NCI-H2029 (cell line): ENCODE results near the gene ACACB.

Experiments
- DNase-seq: peaks from one replicate; lab custom pipeline; 2025; lab: John Stamatoyannopoulos, UW

ACACB gene

GRCh38 chr12:109258201-109258600, 141.8 kb downstream of the ACACB start:
- DNase-seq: no peak

- DNase-seq: no peak
These were observed 142.5 kb downstream of the ACACB start for GRCh38 chr12:109258607-109259544.

- no peak for DNase-seq
These were observed 143.1 kb downstream of the ACACB start for GRCh38 chr12:109259545-109259895.

- no peak for DNase-seq
These were observed 144.7 kb downstream of the ACACB start for GRCh38 chr12:109261087-109261486.

- no peak for DNase-seq
These were observed 145.6 kb downstream of the ACACB start for GRCh38 chr12:109261939-109262338.

DNA sequence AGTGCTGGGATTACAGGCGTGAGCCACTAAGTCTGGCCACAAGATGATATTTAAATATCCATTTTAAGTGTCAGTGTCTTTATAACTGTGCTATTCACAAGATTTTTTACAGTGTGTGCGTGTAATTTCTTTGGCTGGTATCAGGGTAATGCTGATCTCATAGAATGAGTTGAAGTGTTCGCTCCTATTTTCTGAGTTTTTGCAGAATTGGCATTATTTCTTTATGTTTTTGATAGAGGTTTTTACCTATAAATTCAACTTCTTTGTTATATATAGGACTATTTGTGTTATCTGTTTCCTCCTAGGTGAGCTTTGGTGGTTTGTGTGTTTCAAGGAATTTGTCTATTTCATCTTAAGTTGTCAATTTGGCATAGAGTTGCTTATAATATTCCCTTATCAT, 147.1 kb downstream of the ACACB start:
- no peak for DNase-seq

DNA sequence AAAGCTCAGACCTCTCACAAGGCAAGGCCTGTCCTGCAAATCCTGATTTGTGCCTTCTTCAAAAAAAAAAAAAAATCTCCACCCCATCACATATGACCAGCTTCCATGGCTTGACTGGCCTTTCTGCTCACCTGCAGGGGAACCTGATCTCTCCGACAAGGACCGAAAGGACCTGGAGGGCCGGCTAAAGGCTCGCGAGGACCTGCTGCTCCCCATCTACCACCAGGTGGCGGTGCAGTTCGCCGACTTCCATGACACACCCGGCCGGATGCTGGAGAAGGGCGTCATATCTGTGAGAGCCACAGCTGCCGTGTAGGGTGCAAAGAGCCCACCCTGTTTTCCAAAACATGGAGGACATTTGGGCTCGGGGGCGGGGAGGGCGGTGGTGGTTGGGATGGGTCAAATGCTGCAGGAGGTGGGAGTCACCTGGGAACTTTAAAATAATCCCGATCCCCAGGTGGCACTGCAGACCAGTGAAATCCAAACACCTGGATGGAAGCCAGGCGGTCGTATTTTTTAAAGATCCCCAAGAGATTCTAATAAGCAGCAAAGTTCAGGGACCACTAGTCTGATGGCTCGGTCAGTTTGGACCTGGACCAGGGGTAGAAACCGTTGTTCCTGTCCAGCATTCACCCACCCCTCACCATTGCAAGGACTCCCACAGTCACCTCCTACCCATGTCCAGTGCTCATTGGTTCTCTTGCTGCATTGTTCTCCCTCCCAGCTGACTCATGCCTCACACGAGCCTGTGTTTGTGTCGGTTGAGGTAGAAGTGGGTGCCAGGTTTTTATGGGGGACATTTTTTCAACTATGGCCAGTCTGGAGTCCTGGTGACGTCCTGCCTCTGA, 147.9 kb downstream of the ACACB start:
- peak; percentile 88 for DNase-seq

DNA sequence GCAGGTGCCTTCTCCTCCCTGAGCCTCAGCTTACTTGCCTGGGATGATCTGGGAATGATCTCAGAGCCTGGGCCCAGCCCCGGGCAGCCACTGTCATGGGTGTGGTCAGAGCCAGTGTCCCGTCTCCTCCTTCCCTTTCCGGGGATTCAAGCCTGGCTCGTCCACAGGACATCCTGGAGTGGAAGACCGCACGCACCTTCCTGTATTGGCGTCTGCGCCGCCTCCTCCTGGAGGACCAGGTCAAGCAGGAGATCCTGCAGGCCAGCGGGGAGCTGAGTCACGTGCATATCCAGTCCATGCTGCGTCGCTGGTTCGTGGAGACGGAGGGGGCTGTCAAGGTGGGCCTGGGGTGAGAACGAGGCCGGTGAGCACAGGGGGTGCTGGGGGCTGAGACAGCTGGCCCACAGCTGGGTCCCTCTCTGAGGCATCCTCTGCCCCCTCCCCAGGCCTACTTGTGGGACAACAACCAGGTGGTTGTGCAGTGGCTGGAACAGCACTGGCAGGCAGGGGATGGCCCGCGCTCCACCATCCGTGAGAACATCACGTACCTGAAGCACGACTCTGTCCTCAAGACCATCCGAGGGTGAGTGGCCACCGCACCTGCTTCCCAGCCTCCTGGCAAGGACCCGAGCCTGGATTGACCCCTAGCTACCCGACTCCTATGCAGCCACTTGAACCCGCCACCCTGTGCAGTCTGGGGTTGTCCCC, 148.7 kb downstream of the ACACB start:
- DNase-seq: no peak

GRCh38 chr12:109266106-109266879, 149.9 kb downstream of the ACACB start:
- DNase-seq: no peak

DNA sequence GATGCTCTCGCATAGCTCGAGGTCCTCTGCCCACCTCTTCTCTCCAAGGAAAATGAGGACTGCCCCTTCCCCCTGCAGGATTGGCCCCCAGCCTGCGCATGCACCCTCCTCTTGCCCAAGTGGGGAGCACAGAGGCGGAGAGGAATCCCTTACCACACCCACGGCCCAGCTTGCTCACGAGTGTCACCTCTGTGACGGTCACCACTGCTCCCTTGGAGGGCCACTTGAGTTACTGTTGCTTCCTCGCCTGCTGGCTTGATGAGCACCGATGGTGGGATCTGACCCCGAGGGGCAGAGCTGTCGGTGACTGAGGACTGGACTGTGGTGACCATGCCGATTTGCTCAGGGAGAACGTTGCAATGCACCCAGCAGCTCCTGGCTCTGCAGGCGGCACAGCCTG, 151.0 kb downstream of the ACACB start:
- no peak for DNase-seq

DNA sequence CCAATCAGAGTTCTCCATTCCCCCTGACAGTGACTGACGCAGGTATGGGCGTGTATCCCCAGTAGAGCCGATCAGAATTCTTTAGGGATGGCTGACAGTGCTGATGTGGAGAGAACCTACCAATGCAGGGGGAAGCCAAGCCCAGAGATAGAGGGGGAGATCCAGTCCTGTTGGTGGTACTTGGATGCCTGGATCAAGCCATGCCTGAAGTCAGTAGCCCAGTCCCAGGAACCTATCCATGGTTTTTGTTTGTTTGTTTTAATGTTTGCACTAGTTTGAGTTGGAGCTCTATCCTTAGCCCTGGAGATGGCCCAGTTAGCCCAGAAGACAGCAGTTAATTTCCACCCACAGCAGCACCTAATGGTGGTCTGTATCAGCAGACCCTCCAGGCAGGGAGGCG, 152.5 kb downstream of the ACACB start:
- DNase-seq: no peak

- no peak for DNase-seq
These were observed 153.0 kb downstream of the ACACB start for GRCh38 chr12:109269428-109269827.

- DNase-seq: no peak
These were observed 154.1 kb downstream of the ACACB start for GRCh38 chr12:109270494-109270893.

DNA sequence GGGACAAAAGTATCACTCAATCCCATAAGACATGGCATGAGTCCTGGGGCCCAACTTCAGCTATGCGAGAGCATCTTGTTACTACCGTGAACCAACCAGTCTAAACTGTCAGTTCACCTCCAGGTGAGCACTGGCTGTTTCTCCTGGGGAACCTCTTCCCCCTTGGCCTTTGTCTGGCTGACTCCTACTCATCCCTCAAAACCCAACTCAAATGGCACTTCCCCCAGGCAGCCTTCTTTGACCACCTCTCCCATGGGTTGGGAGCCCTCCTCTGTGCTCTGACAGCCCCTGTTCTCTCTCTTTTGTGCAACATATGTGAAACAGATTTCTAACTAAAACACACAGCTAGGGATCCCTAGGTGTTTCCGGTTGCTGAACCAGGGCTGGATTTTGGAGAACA, 155.0 kb downstream of the ACACB start:
- no peak for DNase-seq

DNA sequence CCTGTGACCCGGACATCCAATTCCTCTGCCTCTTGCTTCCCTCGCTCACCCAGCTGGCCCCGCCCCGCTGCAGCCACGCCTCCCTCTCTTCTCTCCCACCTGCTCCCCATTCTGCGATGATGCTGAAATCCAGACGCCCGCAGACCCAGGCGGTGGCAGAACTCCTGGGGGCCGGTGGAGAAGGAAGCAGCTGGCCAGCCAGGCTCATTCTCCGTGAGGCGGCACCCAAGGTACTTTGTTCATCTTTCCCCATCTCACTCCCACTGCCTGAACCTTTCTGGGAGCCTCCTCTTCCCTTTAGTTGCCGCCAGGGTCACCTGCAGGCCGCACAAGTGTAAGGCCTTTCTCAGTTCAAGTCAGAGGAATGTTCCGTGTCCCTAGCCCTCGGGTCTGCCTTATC, 157.0 kb downstream of the ACACB start:
- no peak for DNase-seq

DNA sequence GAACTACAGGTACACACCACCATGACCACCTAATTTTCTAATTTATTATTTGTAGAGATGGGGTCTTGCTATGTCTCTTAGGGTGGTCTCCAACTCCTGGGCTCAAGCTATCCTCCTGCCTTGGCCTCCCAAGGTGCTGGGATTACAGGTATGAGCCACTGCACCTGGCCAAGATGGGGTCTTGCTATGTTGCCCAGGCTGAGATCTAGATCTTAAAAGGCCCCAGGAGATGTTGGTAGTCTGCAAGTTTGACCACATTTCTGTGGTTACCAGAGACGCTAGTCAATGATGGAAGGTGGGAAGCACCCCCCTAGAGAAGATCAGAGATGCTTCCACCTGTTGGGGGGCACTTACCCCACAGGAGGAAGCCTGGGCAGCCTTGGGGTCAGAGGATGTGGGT, 158.0 kb downstream of the ACACB start:
- DNase-seq: no peak

DNA sequence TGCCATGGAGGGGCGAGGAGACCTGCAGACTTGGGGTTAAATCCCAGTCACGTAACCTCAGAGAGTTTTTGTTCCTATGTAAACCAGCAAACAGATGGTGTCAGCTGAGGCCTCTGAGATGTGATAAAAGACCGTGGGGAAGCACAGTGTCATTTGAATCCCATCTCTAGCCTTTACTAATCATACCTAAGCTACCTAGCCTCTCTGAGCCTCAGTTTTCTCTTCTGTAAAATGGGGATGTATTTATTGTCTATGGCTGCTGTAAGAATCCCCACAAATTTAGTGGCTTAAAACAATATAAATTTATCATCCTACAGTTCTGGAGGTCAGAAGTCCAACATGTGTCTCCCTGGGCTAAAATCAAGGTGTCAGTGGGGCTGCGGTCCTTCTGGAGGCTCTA, 158.8 kb downstream of the ACACB start:
- no peak for DNase-seq

DNA sequence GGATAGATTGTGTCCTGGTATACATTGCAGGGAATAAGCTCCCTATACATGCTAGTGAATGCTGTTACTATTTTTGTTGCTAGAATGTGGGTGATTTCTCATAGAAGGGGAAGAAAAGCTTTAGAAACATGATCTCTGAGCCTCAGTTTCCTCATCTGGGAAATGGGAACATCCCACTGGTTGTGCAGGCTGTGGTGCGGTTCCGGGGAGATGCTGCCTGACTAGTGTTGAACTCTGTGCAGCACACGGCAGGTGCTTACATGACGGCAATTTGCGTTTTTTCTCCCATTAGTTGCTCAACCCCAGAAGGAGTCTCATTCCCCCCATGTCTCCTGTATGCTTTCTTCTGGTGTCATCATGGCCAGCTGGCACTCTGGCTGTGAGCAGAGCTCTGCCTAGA, 159.8 kb downstream of the ACACB start:
- DNase-seq: no peak

- no peak for DNase-seq
These were observed 161.0 kb downstream of the ACACB start for GRCh38 chr12:109277255-109277898.

GRCh38 chr12:109277899-109278762, 161.7 kb downstream of the ACACB start:
- DNase-seq: no peak
